HG02981 (cell line): ENCODE measurements around the gene AMZ1.
"Not testable (repeated sequence)": the region's sequence is repeated elsewhere in the genome, so short reads cannot be mapped to it uniquely, and the experiment has no call there.

ENCODE experiments used
- ATAC-seq: cut with Tn5 transposase; IDR thresholded peaks from one replicate; pipeline ENCODE4 v1.9.1; 2021; ENCODE audit warnings: mild to moderate bottlenecking, moderate library complexity; ENCODE audit not compliant: unreplicated experiment

The AMZ1 gene

GRCh38 chr7:2724453-2725177, 36.6 kb downstream of the AMZ1 start:
- no peak for ATAC-seq

DNA sequence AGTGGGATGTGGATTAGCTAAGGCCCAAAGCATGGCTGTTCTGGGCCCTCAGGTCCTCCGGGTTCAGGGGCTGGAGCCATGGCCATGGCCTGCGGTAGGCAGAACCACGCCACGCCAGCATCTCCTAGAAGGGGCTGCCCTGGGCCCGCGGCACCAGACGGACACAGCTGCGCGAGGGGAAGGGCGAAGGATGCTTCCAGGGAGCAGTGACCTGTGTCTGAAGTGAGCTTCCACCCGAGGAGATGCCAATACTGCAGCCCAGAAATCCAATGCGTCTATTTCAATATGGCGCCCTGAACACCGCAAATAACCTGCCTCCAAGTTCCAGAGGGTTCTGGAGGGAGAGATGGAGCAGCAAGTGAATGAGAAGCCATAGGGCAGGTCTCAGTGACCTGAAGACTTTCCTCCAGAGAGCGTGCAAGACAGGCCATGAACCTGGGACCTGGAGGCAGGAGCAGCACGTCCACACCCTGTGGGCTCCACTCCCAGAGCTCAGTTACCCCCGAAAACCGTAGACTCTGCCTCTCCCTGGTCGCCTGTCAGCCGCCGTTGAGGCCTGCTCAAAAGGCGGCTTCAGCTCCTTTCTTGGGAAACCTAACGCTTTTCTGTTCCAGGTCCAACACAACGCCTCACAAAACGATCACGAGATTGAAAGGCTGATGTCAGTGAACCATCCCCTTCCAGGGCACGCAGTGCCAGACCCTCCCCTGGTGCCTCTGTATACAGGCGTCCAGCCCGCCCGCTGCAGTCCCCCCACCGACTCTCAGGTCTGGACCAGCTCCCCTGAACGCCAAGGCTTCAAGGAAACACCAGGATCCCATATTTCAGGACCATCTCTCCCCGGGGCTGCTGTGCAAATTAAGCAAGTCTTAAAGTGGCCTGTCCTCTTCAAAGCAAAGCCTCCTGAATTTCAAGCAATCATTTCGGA, 37.4 kb downstream of the AMZ1 start:
- ATAC-seq: no peak

DNA sequence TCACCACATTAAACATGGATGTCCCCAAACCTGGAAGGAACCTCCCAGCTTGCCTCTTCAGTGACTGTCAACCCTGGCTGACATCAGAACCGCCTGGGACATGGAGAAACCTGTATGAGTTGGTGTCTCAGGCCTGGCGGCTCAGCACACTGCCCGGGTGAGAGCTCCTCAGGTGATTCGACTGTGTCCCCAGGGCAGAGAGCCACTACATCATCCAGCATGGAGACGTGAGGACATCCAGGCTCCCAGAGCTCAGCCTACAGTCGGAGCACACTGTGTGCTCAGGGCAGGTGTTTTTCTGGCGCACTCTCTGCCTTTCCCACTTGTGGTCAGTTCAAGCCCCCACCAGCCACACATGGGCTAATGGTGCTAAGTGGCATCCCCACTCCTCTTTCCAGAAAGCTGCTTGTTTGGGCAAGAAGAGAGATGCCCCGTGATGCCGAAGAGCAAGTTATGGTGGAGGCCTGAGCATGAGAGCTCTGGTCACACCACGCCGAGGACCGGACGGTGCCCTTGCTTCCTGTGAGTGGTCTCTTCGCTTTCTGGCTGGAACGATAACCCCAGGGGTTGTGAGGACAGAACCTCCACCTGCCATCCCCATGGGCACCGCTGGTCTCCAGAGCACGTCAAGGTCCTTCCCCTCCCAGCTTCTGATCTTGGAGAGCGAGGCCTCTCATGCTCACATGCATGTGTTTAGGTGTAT, 38.5 kb downstream of the AMZ1 start:
- no peak for ATAC-seq

- not testable (repeated sequence) for ATAC-seq
Observed at GRCh38 chr7:2727206-2727605, 39.2 kb downstream of the AMZ1 start.

GRCh38 chr7:2728316-2729030, 40.5 kb downstream of the AMZ1 start:
- ATAC-seq: no peak

GRCh38 chr7:2729031-2729892, 41.3 kb downstream of the AMZ1 start:
- ATAC-seq: no peak

DNA sequence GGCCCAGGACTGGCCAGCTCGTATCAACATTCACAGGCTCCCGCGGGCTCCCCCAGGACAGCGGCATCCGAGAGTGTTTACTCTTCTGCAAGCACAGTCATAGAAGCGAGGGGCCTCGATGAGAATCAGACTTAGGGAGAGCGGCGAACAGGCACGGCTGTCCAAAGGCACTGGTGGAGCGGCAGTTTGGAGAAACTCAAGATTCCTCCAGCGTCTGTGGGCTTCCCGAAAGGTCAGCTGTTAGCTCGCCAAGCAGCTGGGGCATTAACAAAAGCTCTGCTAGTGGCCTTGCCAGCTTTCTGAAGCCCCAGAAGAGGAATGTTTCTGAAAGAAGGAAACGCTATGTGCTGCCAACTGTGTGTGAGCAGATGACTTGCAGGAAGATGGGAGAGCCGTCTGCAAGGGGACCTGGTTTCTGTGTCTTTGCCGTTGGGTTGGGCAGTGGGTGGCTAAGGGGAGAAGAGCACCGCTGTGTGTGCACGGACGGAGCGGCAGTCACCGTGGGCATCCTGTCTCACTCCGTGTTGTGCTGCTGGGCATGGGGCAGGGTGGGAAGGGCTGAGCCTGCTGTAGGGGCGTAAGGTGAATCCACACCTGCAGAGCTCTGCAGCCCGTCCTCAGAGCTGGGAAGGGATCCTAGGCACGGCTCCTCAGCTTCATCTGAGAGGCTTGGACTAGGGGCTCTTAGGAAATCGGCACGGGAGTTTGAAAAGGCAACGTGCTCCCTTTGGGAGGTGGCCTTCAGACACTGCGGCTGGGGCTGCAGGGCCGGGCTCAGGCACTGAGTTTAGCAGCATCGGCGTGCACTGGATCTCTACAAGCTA, 42.1 kb downstream of the AMZ1 start:
- no peak for ATAC-seq

DNA sequence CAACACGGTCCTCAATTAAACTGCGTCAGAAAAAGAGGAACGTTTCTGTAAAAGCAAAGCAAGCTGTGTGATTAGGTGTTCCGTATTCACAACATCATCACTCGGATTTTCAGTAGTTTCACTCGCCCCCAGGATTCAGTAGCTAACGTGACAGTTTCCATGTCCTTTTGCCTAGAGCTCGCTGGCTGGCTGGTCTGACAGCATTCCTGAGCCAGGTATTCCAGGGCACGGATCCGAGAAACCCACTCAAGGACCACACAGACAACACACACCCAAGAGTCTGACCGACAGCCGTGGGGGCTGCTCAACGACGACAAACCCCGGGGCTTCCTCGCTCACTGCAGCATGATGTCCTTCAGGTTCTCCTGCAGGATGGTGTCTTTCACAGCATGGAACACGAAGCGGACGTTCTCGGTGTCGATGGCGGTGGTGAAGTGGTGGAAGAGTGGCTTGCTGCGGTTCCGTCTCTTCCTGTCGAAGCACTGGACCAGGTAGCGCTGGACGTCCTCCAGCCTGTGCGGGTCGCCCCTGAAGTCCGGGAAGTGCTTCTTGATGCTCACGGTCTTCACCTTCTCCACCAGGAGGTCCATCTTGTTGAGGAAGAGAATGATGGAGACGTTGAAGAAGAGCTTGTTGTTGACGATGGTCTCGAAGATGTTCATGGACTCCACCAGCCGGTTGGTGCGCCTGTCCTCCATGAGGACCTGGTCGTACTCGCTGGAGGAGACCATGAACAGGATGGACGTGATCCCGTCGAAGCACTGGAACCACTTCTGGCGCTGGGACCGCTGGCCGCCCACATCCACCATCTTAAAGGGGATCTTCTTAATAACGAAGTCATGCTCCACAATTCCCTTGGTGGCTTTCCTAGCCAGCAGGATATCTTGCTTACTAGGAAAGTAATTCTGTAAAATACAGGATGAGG, 43.1 kb downstream of the AMZ1 start:
- ATAC-seq: no peak

DNA sequence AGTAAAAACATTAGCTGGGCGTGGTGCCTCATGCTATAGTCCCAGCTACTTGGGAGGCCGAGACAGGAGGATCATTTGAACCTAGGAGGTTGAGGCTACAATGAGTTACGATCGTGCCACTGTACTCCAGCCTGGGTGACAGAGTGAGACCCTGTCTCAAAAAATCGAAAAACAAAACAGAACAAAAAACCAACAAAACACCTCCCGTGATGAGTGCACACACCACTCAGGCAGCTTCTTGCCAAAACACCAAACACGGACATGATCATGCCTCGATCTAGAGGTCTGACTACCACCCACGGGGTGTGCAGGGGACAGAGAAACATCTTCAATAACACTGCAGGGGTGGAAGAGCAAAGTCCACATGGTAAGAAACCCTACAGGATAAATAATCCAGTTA, 44.4 kb downstream of the AMZ1 start:
- ATAC-seq: no peak

DNA sequence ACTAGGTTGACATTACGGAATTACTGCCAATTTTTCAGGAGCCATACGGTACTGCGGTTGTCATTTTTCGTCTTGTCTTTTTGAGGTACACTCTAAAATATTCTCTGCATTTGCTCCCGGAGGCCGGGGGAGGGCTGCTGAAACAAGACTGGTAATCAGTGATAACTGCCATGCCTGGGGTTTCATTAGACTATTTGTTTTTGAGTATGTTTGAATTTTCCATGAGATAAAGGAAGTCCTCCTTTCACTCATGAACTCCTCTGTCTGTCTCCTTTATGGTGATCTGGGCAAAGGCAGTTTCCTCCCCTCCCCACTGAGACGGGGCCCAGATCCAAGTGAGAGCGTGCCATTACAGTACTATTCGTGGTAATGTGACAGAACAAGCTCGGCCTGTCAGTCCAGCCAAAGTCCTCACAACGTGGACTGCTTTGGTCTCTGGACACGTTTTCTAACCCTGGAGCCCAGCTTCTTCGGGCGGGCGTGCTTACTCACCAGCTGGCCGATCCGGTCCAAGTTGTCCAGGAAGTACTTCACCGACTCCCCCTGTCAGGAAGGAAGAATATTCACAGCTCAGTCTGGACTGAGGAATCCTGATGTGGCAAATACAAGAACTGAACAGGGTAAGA, 45.1 kb downstream of the AMZ1 start:
- no peak for ATAC-seq

DNA sequence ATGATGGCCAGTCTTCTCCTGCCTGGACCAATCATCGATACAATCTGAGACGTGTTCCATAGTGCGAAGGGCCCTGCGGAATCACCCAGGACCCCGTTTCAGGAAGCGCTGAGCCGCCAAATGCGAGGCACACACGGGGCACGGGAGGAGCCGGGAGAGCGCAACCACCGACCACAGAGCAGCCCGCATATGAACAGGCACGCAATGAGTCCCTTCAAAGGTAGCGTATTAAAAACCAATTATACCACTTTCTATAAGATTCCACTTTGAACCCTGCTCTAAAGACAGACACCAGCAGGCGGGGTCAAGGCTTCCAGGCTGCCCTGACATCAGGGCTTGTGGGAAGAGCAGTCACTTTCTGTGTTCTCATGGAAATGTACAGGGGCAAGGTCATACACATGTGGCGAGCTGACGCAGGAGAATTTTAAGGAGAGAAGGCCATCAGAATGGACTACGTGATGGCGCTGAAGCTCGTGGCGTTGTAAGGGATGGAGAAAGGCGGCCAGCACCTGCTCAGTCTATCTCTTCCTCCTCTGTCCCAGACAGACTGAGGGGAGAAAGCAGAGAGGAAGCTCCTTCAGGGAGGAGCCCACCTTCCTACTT, 46.2 kb downstream of the AMZ1 start:
- no peak for ATAC-seq

DNA sequence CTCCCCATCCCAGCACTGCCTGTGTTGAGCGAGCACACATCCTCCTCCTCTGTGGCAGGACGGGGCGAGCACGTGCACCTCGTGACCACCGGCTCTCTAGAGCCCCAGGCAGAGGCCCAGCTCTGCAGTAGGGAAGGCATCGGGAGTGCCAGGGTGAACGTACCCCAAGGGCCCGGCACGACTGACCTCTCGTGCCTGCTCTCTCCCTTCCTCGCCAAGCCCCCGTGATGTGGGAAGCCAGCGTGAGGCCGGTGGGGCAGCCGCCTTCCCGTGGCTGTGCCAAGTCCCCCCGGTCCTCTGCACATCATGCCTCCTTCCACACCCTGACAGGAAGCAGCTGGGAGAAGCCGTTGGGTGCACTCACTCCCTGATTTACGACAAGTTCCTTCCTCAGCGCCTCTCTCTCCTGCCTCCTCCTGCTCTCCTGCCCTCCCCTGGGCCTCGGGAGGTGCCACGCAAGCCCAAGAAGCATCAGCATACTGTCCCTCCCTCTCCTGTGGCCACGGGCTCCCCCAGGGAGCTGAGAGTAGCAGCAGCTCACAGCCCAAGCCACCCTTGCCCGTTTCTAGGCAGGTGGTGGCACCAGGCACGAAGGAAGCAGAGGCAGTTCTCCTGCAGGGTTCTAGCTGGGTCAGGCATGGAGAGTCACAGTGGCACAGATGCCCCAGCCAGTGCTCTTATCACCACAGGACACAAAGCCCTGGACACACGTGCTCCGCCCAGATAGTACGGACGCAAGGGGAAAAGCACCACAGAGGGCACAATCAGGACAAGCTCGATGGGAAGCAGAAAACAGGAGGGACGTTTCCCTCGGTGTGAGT, 47.0 kb downstream of the AMZ1 start:
- ATAC-seq: no peak

GRCh38 chr7:2735744-2736143, 47.7 kb downstream of the AMZ1 start:
- ATAC-seq: no peak

DNA sequence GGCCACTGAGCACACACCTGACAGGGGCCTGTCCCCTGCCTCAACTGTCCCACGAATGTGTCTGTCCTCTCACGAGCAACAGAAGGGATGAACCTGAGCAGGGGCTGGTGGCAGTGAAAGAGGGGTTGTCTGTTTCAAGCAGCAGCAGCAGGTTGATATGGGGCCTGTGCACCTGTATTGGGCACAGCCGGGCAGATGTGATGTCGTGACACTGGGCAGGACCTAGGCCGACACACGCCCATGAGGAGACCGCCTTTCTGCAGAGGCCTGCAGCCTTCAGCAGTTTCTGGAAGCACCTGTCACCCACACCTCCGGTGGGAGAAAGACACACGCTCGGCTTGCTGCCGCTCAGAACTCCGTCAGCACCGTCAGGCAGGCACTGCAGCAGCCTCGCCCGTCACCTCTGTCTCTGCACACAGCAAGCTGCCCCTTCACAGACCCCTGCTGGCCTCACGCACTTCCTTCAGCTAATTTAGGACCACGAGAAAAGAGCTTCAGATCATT, 48.5 kb downstream of the AMZ1 start:
- no peak for ATAC-seq

- not testable (repeated sequence) for ATAC-seq
Observed at GRCh38 chr7:2737005-2737743, 49.2 kb downstream of the AMZ1 start.
